Coronary artery (tissue), 2 donors: Measurements from ENCODE around the gene TPM2.

Experiments used
- DNase-seq: peaks from one replicate; pipeline ENCODE4 v3.0.0-alpha.2; 2017; ENCODE audit warnings: low spot score
- H3K27ac ChIP-seq, 2 donors: fragments of 200-600 bp; sonication (generic); one replicate each; pipeline ENCODE4 v1.5.1; 2016 to 2019
- H3K4me3 ChIP-seq: fragments of 200-600 bp; sonication (generic); 2 replicates; pipeline ENCODE4 v1.5.1; 2016; ENCODE audit warnings: mild to moderate bottlenecking, moderate library complexity
- CTCF ChIP-seq: fragments of 200-600 bp; sonication (generic); IDR thresholded peaks from one replicate; pipeline ENCODE4 v1.5.1; 2019; ENCODE audit warnings: antibody characterized with exemption

TPM2 gene

GRCh38 chr9:35667939-35668338, 21.8 kb downstream of the TPM2 start:
- no peak for DNase-seq
- Histone ChIP-seq H3K27ac (no peak overlapping the region), H3K4me3 (no peak overlapping the region)
- TF ChIP-seq CTCF = no peak

GRCh38 chr9:35666549-35666948, 23.2 kb downstream of the TPM2 start:
- Histone ChIP-seq H3K27ac (no peak overlapping the region), H3K4me3 (no peak overlapping the region)
- TF ChIP-seq CTCF = no peak
- DNase-seq = no peak

- TF ChIP-seq CTCF = no peak
- Histone ChIP-seq H3K4me3 (no peak overlapping the region), H3K27ac (no peak overlapping the region)
- DNase-seq = no peak
These were observed 23.7 kb downstream of the TPM2 start for GRCh38 chr9:35666045-35666444.

GRCh38 chr9:35665471-35665818, 24.3 kb downstream of the TPM2 start:
- Histone ChIP-seq H3K27ac (peak overlapping the region; percentile 99), H3K4me3 (peak overlapping the region; percentile 76)
- no peak for DNase-seq
- TF ChIP-seq CTCF = no peak

- Histone ChIP-seq H3K27ac (peak within 1 kb of the TSS; percentile 99), H3K4me3 (peak within 1 kb of the TSS; percentile 76)
- no peak for TF ChIP-seq CTCF
- no peak for DNase-seq
These were observed 24.9 kb downstream of the TPM2 start, which contains the start of gene ARHGEF39 for GRCh38 chr9:35664531-35665470. Gene ARHGEF39, minus strand, starts transcription at chr9:35665195. Its CDS starts 26 bp downstream, at chr9:35665169.

- TF ChIP-seq CTCF = no peak
- Histone ChIP-seq H3K27ac (peak overlapping the region; percentile 99), H3K4me3 (no peak overlapping the region)
- no peak for DNase-seq
These were observed 27.3 kb downstream of the TPM2 start for GRCh38 chr9:35662437-35662836.
